HG02981 (cell line): Measurements from ENCODE around the gene EPHA10.
"Not testable (repeated sequence)": the region's sequence is repeated elsewhere in the genome, so short reads cannot be mapped to it uniquely, and the experiment has no call there.

Experiments
- ATAC-seq: cut with Tn5 transposase; IDR thresholded peaks from one replicate; pipeline ENCODE4 v1.9.1; 2021; ENCODE audit warnings: mild to moderate bottlenecking, moderate library complexity; ENCODE audit not compliant: unreplicated experiment

EPHA10 gene

GRCh38 chr1:37776946-37777516 is 12.1 kb upstream of the EPHA10 start:
- no peak for ATAC-seq

- ATAC-seq: not testable (repeated sequence)
Observed at GRCh38 chr1:37771440-37771839, 6.5 kb upstream of the EPHA10 start.

- ATAC-seq: no peak
Observed at GRCh38 chr1:37767488-37767887, 2.6 kb upstream of the EPHA10 start.

GRCh38 chr1:37765916-37766664 is 1.2 kb upstream of the EPHA10 start:
- ATAC-seq: no peak

- no peak for ATAC-seq
Observed at GRCh38 chr1:37764414-37764825, 500 bp downstream of the EPHA10 start.

- ATAC-seq: no peak
Observed at GRCh38 chr1:37763791-37764413, 1.0 kb downstream of the EPHA10 start.

GRCh38 chr1:37762516-37762915 is 2.4 kb downstream of the EPHA10 start:
- no peak for ATAC-seq

- ATAC-seq: no peak
Observed at GRCh38 chr1:37761416-37762095, 3.4 kb downstream of the EPHA10 start.

GRCh38 chr1:37759451-37759850 is 5.5 kb downstream of the EPHA10 start:
- no peak for ATAC-seq

- ATAC-seq: no peak
Observed at GRCh38 chr1:37755951-37756560, 8.9 kb downstream of the EPHA10 start.

- ATAC-seq: no peak
Observed at GRCh38 chr1:37755290-37755689, 9.6 kb downstream of the EPHA10 start.

GRCh38 chr1:37753473-37754321 is 11.2 kb downstream of the EPHA10 start:
- ATAC-seq: no peak

GRCh38 chr1:37752583-37753471 is 12.1 kb downstream of the EPHA10 start:
- no peak for ATAC-seq

- ATAC-seq: no peak
Observed at GRCh38 chr1:37752213-37752582, 12.7 kb downstream of the EPHA10 start.

GRCh38 chr1:37748565-37748964 is 16.4 kb downstream of the EPHA10 start:
- ATAC-seq: no peak

- no peak for ATAC-seq
Observed at GRCh38 chr1:37746806-37747205, 18.1 kb downstream of the EPHA10 start.

GRCh38 chr1:37741662-37742061 is 23.3 kb downstream of the EPHA10 start:
- no peak for ATAC-seq

- ATAC-seq: no peak
Observed at GRCh38 chr1:37741130-37741529, 23.8 kb downstream of the EPHA10 start.

- ATAC-seq: no peak
Observed at GRCh38 chr1:37739222-37739621, 25.7 kb downstream of the EPHA10 start.
